Endothelial cell of umbilical vein (primary cell): Measurements from ENCODE around the gene SMTNL1.

ENCODE experiments used
- CTCF ChIP-seq, 2 donors: IDR thresholded peaks; 1 replicate in 1 of 2; 2 replicates in 1 of 2; pipeline ENCODE4 v1.5.1; 2011; ENCODE audit warnings: low read length in 2 of 2, mild to moderate bottlenecking in 2 of 2, moderate library complexity in 2 of 2, control low read depth in 1 of 2, inconsistent platforms in 1 of 2, low read depth in 1 of 2; ENCODE audit not compliant: insufficient read depth in 1 of 2; ENCODE audit errors: extremely low read depth in 1 of 2
- EZH2 ChIP-seq: IDR thresholded peaks from 2 replicates; pipeline ENCODE4 v1.6.1; 2012; ENCODE audit warnings: borderline replicate concordance, low read depth, mild to moderate bottlenecking, moderate library complexity, low read length, inconsistent platforms; ENCODE audit not compliant: severe bottlenecking
- FOS ChIP-seq: IDR thresholded peaks from 2 replicates; pipeline ENCODE4 v1.6.1; 2011; ENCODE audit warnings: mild to moderate bottlenecking, low read length, moderate library complexity, borderline replicate concordance; ENCODE audit not compliant: insufficient read depth
- GATA2 ChIP-seq: IDR thresholded peaks from 2 replicates; pipeline ENCODE4 v1.7.0; 2011; ENCODE audit warnings: low read depth, mild to moderate bottlenecking, moderate library complexity, mixed read lengths, low read length; ENCODE audit not compliant: insufficient read length, insufficient read depth
- JUN ChIP-seq: IDR thresholded peaks from 2 replicates; pipeline ENCODE4 v1.6.1; 2011; ENCODE audit warnings: borderline replicate concordance, low read depth; ENCODE audit not compliant: insufficient read length, insufficient read depth
- MAX ChIP-seq: IDR thresholded peaks from 2 replicates; pipeline ENCODE4 v1.6.1; 2011; ENCODE audit not compliant: insufficient read depth, insufficient read length
- MYC ChIP-seq: IDR thresholded peaks from one replicate; pipeline ENCODE4 v1.6.1; 2011; ENCODE audit warnings: mild to moderate bottlenecking, low read depth, low read length
- POLR2A ChIP-seq: IDR thresholded peaks from 2 replicates; pipeline ENCODE4 v1.6.1; 2012; ENCODE audit warnings: low read depth, mild to moderate bottlenecking, control low read depth, low read length
- POLR2AphosphoS5 ChIP-seq: IDR thresholded peaks from 2 replicates; pipeline ENCODE4 v1.6.1; 2012; ENCODE audit warnings: low read depth, mild to moderate bottlenecking, control low read depth, low read length, moderate library complexity; ENCODE audit not compliant: insufficient read depth

GRCh38 chr11:57491371-57492061 lies 45.9 kb upstream of the SMTNL1 start:
- TF ChIP-seq CTCF (IDR thresholded peaks at IDR 0.05; ENCODE audit: extremely low read depth in 1 of 2, insufficient read depth in 1 of 2, low read depth in 1 of 2, low read length in 2 of 2) (peak; percentile 69 to 86), POLR2A (no peak), POLR2AphosphoS5 (no peak), EZH2 (no peak), MAX (no peak), FOS (no peak), MYC (no peak), JUN (no peak), GATA2 (no peak)
